ENCODE results near the gene PNKD.

DNA sequence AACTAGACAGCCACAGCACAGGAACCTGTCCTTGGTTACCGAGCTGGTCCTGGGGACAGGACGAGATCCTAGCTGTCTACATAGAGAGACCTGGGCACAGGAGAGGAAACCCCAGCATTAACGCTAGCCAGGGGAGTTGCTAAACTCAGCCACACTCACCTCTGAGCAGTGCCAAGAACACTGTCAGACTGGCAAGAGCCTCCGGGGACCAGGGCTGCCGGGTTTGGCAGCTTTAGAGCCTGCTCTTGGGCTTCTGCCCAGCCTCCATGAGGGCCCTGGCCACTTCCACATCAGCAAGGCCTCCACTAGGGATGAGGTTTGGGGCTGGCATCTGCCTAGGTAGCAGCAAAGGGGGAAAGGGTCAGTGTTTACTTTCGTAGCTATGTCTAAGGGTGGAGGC is 15.3 kb downstream of the PNKD start:
- no peak for TF ChIP-seq CTCF (IDR thresholded peaks at IDR 0.05)
- no peak for TF ChIP-seq POLR2A (IDR thresholded peaks at IDR 0.05)
- no peak for TF ChIP-seq EP300 (IDR thresholded peaks at IDR 0.05)
